ENCODE results near the gene UHRF2.
"Not testable (repeated sequence)": the region's sequence is repeated elsewhere in the genome, so short reads cannot be mapped to it uniquely, and the experiment has no call there.

The UHRF2 gene

GRCh38 chr9:6431038-6431437, 18.0 kb downstream of the UHRF2 start:
- no peak for DNase-seq

DNA sequence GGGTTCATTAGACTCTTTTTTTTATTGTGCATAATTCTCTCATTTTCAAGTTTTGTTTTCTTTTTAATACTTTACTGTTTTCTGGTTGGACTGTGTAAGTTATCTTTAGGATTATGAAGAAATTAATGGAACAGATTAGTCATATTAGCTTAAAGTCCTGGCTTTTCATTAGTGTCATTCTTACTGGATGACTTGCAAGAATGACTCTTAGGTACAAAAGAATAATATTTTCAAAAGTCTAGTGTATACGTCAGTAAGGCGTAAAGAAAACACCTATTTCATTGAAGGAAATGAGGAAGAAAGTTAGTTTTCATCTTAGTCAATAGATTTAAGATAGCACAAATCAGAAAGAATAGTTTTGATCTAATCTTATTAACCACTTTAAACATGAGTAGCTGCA, 20.4 kb downstream of the UHRF2 start:
- no peak for DNase-seq

DNA sequence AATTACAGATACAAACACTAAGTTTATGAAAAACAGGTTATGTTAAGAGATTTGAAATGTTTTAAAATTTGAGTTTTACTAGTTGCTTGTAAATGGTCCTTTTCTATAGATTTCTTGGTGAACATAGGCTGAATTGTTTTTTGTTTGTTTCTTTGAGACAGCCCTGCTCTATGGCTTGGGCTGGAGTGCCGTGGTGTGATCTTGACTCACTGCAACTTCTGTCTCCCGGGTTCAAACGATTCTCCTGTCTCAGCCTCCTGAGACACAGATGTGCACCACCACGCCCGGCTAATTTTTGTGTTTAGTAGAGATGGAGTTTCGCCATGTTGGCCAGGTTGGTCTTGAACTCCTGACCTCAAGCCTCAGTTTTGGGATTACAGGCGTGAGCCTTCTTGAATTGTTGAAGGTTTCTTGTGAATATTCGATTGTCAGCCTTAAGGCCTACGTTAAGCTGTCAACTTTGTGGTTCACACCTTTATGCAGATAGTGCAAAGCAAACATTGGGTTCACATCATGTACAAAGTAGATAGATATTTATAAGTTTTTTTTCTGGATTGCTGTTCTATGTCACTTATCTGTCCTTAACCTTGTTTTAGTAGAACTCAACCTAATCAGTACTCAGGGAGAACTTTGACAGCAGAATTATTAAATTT, 26.2 kb downstream of the UHRF2 start:
- DNase-seq, result no peak

DNA sequence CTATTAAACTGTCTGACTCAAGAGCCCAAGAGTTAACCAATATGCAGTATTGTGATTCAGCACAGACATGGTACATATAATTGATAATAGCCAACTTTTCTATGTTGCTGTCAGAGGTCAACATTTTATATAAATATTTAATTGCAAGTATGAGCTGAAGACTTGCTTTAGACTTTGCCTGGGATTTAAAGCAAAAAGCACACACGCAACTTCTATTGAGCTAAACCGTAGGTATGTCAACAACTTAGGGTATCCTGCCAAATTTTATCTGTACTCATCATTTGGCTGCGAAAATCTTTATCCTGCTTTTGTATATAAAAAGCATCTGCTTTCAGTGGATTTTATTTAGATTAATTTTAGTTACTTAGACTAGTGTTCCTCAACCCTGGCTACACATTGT, 27.4 kb downstream of the UHRF2 start:
- no peak for DNase-seq

GRCh38 chr9:6441269-6441668, 28.3 kb downstream of the UHRF2 start:
- DNase-seq, result no peak

DNA sequence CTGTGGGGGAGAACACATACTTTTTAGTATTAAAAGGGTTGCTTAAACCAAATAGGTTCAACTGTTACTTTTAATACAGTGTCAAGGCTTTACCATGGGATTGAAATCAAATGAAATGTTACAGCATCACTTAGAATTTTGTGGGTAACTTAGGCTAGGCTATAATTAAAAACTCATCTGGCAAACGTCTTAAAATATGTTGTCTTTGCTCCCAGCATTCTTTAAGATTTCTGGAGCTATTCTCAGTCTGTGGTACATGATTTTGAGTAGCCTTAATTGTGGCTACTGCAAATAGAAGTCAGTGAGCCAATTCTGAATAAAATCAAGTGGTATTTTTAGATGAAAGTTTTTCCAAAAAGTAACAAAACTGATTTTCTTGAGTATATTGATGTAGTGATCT, 30.7 kb downstream of the UHRF2 start:
- no peak for DNase-seq

GRCh38 chr9:6444128-6444527, 31.1 kb downstream of the UHRF2 start:
- DNase-seq, result no peak

GRCh38 chr9:6449086-6449485, 36.1 kb downstream of the UHRF2 start:
- no peak for DNase-seq

GRCh38 chr9:6449645-6450044, 36.6 kb downstream of the UHRF2 start:
- no peak for DNase-seq

- DNase-seq, result no peak
Measured at GRCh38 chr9:6450641-6451375, 37.8 kb downstream of the UHRF2 start.

GRCh38 chr9:6455292-6455691, 42.3 kb downstream of the UHRF2 start:
- not testable (repeated sequence) for DNase-seq

GRCh38 chr9:6458704-6459103, 45.7 kb downstream of the UHRF2 start:
- DNase-seq, result not testable (repeated sequence)

DNA sequence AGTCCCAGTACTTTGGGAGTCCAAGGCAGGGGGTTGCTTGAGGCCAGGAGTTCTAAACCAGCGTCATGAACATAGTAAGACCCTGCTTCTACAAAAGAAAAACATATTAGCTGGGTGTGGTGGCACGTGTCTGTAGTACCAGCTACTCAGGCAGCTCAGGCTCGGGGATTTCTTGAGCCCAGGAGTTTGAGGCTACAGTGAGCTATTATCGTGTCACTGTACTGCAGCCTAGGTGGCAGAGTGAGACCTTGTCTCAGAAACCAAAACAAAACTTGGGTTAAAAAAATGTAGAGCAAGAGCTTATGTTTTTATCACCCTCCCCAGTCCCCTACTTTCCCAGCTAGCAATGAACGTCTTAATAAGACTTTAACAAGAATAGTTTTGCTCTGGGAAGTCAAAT, 46.7 kb downstream of the UHRF2 start:
- DNase-seq, result no peak

- no peak for DNase-seq
Measured at GRCh38 chr9:6460189-6460768, 47.3 kb downstream of the UHRF2 start.

- no peak for DNase-seq
Measured at GRCh38 chr9:6461619-6462018, 48.6 kb downstream of the UHRF2 start.

GRCh38 chr9:6467006-6467625, 54.1 kb downstream of the UHRF2 start:
- no peak for DNase-seq

GRCh38 chr9:6471231-6471850, 58.3 kb downstream of the UHRF2 start:
- no peak for DNase-seq

DNA sequence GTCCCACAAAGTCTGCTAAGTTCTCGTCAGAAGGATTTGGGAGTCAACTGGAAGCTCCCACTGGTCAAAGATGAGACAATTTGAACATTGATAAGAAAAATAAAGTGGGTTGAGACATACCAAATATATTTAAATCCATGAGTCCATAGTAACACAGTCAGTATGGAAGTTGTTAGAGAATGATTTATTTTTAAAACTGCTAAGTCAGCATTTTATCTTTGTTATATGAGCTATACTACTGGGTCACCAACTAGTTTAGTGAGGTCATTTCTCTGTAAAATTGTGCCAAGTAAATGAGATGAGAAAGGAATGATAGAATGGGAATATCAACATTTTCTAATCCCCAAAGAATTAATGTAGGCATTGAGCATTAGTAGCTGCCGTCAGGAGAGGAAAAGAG, 60.2 kb downstream of the UHRF2 start:
- DNase-seq, result no peak

DNA sequence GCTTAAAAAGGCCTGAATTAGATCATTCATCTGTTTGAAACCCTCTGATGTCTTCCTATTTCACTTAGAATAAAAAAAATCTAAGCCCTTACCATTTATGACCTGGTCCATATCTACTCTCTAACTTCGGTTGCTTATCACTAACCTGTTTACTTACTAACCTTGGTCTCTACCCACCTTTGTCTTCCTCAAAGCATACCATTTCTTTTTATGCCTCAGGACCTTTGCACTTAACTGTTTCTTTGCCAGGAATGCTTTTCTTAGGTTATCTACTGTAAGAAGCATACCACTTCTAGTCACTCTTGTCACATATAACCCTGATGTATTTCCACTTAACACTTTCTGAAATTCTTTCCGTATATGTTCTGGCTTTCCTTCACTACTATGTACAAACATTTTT, 67.0 kb downstream of the UHRF2 start:
- DNase-seq, result no peak

GRCh38 chr9:6484210-6484609, 71.2 kb downstream of the UHRF2 start:
- no peak for DNase-seq

- DNase-seq, result no peak
Measured at GRCh38 chr9:6488395-6488794, 75.4 kb downstream of the UHRF2 start.

- no peak for DNase-seq
Measured at GRCh38 chr9:6489099-6489498, 76.1 kb downstream of the UHRF2 start.

GRCh38 chr9:6490863-6491262, 77.9 kb downstream of the UHRF2 start:
- no peak for DNase-seq

DNA sequence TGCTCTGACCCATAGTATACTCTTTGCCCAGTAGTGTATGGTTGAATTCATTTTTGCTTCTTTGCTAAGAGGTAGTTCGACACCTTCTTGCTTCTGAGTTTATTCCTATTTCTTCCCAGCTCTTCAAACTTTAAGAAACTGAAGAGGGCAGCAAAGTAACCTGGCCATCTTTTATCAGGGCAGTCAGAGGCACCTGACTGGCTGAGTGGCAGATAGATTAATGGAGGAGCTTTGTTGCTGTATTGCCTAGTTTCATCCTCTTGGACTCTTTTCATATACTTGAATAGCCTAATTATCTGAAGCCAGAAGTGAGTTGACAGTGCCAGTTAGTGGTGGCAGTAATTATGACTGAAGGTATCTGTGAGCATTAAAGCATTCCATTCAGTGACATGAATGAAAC, 82.5 kb downstream of the UHRF2 start:
- DNase-seq, result no peak
